Naive thymus-derived CD4-positive, alpha-beta T cell (primary cell): ENCODE results near the gene PBX3. TPM values are rescaled to one million over a fixed set of nuclear protein-coding genes. Genes with fewer than 3 reads are reported as not detected.

Experiments used
- ATAC-seq: fragments of 150-1000 bp; cut with Tn5 transposase; 2 replicates; pipeline ENCODE4 v1.10.0; 2021; ENCODE audit warnings: mild to moderate bottlenecking, moderate library complexity
- CTCF ChIA-PET: fragments of 350-600 bp; sonication (Branson Sonifier 250); formaldehyde crosslinking; loops from one replicate; lab custom pipeline; 2021; ENCODE audit warnings: antibody characterized with exemption; lab: Charles Lee
- POLR2A ChIA-PET: fragments of 350-600 bp; sonication (Branson Sonifier 250); formaldehyde crosslinking; loops from one replicate; lab custom pipeline; 2021; ENCODE audit warnings: antibody characterized with exemption, inconsistent platforms; lab: Charles Lee
- DNase-seq, 9 donors: peaks; one replicate each; pipeline versions ENCODE4 v3.0.0 to v3.0.0-alpha.2; 2020 to 2022; ENCODE audit warnings: mixed read lengths in 1 of 9
- H3K27ac ChIP-seq: one replicate; pipeline ENCODE4 v1.7.0; 2013; ENCODE audit warnings: mild to moderate bottlenecking, low read depth, low read length, moderate library complexity
- H3K27me3 ChIP-seq, 2 donors: one replicate each; pipeline ENCODE4 v1.7.0; 2013; ENCODE audit warnings: low read length in 2 of 2, mild to moderate bottlenecking in 2 of 2, moderate library complexity in 2 of 2; ENCODE audit not compliant: control insufficient read depth in 2 of 2, insufficient read depth in 2 of 2
- H3K36me3 ChIP-seq, 3 experiments: 1 replicate in 2 of 3; 2 replicates in 1 of 3; pipeline ENCODE4 v1.7.0; 2013; ENCODE audit warnings: low read length in 3 of 3, mild to moderate bottlenecking in 3 of 3, moderate library complexity in 1 of 3; ENCODE audit not compliant: insufficient read depth in 3 of 3, control insufficient read depth in 2 of 3
- H3K4me1 ChIP-seq, 2 donors: one replicate each; pipeline ENCODE4 v1.7.0; 2013; ENCODE audit warnings: low read length in 2 of 2, mild to moderate bottlenecking in 2 of 2, moderate library complexity in 1 of 2; ENCODE audit not compliant: control insufficient read depth in 2 of 2, insufficient read depth in 2 of 2
- H3K4me3 ChIP-seq: 2 replicates; pipeline ENCODE4 v1.7.0; 2013; ENCODE audit warnings: mild to moderate bottlenecking, low read length
- H3K9me3 ChIP-seq, 3 experiments: 1 replicate in 2 of 3; 2 replicates in 1 of 3; pipeline ENCODE4 v1.7.0; 2013; ENCODE audit warnings: low read length in 3 of 3; ENCODE audit not compliant: control insufficient read depth in 2 of 3
- H3K27ac Mint-ChIP-seq, 9 donors: one replicate each; pipeline ENCODE4 v1.8.0; 2020 to 2022; ENCODE audit warnings: mixed read lengths in 9 of 9, mild to moderate bottlenecking in 8 of 9, moderate library complexity in 5 of 9, inconsistent platforms in 2 of 9
- H3K27me3 Mint-ChIP-seq, 5 donors: one replicate each; pipeline ENCODE4 v1.8.0; 2021 to 2022; ENCODE audit warnings: mixed read lengths in 5 of 5, mild to moderate bottlenecking in 1 of 5
- H3K36me3 Mint-ChIP-seq, 5 donors: one replicate each; pipeline ENCODE4 v1.8.0; 2020 to 2022; ENCODE audit warnings: mixed read lengths in 5 of 5, mild to moderate bottlenecking in 3 of 5, inconsistent platforms in 1 of 5
- H3K4me1 Mint-ChIP-seq, 7 donors: one replicate each; pipeline ENCODE4 v1.8.0; 2020 to 2022; ENCODE audit warnings: mixed read lengths in 7 of 7, mild to moderate bottlenecking in 3 of 7, inconsistent platforms in 1 of 7
- H3K4me3 Mint-ChIP-seq, 10 donors: one replicate each; pipeline ENCODE4 v1.8.0; 2020 to 2022; ENCODE audit warnings: mild to moderate bottlenecking in 10 of 10, mixed read lengths in 10 of 10, moderate library complexity in 6 of 10, inconsistent platforms in 2 of 10
- H3K9me3 Mint-ChIP-seq, 11 donors: one replicate each; pipeline ENCODE4 v1.8.0; 2020 to 2022; ENCODE audit warnings: mixed read lengths in 11 of 11, mild to moderate bottlenecking in 4 of 11, inconsistent platforms in 1 of 11, moderate library complexity in 1 of 11
- intact Hi-C, 2 donors: fragments of 100-400 bp; cut with micrococcal nuclease; formaldehyde crosslinking; loops; one replicate each; pipeline ENCODE4 v1.15.1; 2023
- polyA plus RNA-seq, 2 donors: library from polyadenylated mRNA; unstranded; fragments of 300-500 nt; fragmentation: Illumina TruSeq; gene quantifications; one replicate each; pipeline ENCODE4 v1.2.3, GENCODE V29; 2021
- total RNA-seq, 6 experiments: library from RNA in 5 of 6; stranded (reverse) in 5 of 6; gene quantifications; 1 replicate in 5 of 6; 2 replicates in 1 of 6; pipeline ENCODE4 v1.2.3 and lab custom pipeline; 2021 to 2026

The PBX3 gene
- total and polyA plus RNA-seq, 7 experiments from 2014 or later, result 3.6 to 38.1 (median 18.9) TPM

DNA sequence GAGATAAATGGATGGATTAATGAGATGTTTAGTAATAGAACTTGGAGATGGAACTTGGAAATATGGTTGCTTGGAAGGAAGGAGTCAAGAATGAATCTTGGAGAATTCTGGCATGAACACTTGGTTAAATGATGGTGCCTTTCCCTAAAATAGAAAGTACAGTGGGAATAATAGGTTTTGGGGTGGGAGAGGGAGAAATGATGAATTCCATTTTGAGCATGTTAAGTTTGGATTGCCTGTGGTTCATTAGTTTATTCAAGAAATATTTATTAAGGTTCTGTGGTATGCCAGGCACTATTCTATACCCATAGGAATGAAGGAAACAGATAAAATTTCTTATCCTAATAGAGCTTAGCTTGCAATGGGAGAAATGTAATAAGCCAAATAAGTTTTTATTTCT, 58.4 kb downstream of the PBX3 start:
- Mint-ChIP-seq H3K36me3 (peaks cover 0 to 8% (median 4%) of the 10 kb centered on the region in 5 donors), H3K27ac (no peak overlapping the region), H3K4me1 (no peaks in the 10 kb centered on the region), H3K9me3 (no peaks in the 10 kb centered on the region), H3K27me3 (no peaks in the 10 kb centered on the region), H3K4me3 (no peak overlapping the region)
- intact Hi-C loops, result no loop called here
- CTCF ChIA-PET, result no interaction called here
- Histone ChIP-seq H3K9me3 (no peaks in the 10 kb centered on the region), H3K4me1 (no peaks in the 10 kb centered on the region), H3K27me3 (no peaks in the 10 kb centered on the region), H3K27ac (no peak overlapping the region), H3K36me3 (no peaks in the 10 kb centered on the region), H3K4me3 (no peak overlapping the region)
- no peak for DNase-seq
- no peak for ATAC-seq
- POLR2A ChIA-PET, result no interaction called here

DNA sequence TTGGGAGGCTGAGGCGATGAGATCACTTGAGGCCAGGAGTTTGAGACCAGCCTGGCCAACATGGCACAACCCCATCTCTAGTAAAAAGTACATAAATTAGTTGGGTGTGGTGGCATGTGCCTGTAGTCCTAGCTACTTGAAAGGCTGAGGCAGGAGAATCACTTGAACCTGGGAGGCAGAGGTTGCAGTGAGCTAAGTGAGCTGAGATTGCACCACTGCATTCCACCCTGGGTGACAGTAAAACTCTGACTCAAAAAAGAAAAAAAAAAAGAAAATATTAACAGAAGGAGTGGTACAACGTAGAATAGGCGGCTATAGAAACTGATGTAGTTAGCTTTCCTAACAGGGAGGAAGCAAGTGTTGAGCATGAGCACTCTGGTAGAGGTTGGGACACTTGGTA, 59.9 kb downstream of the PBX3 start:
- H3K36me3 Mint-ChIP-seq, result peaks cover 0 to 15% (median 0%) of the 10 kb centered on the region in 5 donors
- no peaks in the 10 kb centered on the region for H3K27me3 Mint-ChIP-seq
- Histone ChIP-seq H3K9me3 (no peaks in the 10 kb centered on the region), H3K27me3 (no peaks in the 10 kb centered on the region), H3K36me3 (no peaks in the 10 kb centered on the region), H3K27ac (no peak overlapping the region), H3K4me3 (no peak overlapping the region), H3K4me1 (no peaks in the 10 kb centered on the region)
- H3K4me3 Mint-ChIP-seq, result no peak overlapping the region
- POLR2A ChIA-PET, result interaction anchor here (0.6 to 0.7 kb wide), 2 partner anchors 22 to 68 kb away, joined by 3 read pairs; no protein-coding TSS in a partner anchor
- CTCF ChIA-PET, result no interaction called here
- no peaks in the 10 kb centered on the region for H3K9me3 Mint-ChIP-seq
- ATAC-seq (no peak), DNase-seq (no peak)
- intact Hi-C loops, result no loop called here
- no peak overlapping the region for H3K27ac Mint-ChIP-seq
- H3K4me1 Mint-ChIP-seq, result no peaks in the 10 kb centered on the region

DNA sequence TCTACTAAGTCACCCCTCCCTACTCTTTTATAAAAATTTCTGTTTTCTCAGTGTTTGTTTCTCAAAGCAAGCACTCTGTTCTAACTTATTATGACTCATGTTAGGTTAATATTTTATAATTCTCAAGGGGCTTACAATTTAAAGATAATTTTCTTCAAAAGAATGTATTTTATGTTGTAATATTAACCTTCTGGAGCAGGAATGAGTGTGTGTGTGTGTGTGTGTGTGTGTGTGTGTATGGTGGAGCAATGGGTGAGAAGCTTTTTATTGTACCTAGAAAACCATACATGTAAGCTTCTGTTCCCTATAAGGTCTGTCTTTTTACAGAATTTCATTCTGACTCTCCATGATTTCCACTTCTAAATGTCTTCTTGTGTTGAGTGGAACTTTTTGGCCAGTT, 63.0 kb downstream of the PBX3 start:
- no peaks in the 10 kb centered on the region for H3K4me1 Mint-ChIP-seq
- ATAC-seq (no peak), DNase-seq (no peak)
- Histone ChIP-seq H3K4me3 (no peak overlapping the region), H3K36me3 (no peaks in the 10 kb centered on the region), H3K27ac (no peak overlapping the region), H3K27me3 (no peaks in the 10 kb centered on the region), H3K4me1 (no peaks in the 10 kb centered on the region), H3K9me3 (no peaks in the 10 kb centered on the region)
- intact Hi-C loops, result no loop called here
- ChIA-PET POLR2A (no interaction called here), CTCF (no interaction called here)
- H3K36me3 Mint-ChIP-seq, result peaks cover 0 to 16% (median 0%) of the 10 kb centered on the region in 5 donors
- no peak overlapping the region for H3K27ac Mint-ChIP-seq
- no peaks in the 10 kb centered on the region for H3K27me3 Mint-ChIP-seq
- H3K4me3 Mint-ChIP-seq, result no peak overlapping the region
- H3K9me3 Mint-ChIP-seq, result peaks cover 0 to 2% (median 0%) of the 10 kb centered on the region in 11 donors

DNA sequence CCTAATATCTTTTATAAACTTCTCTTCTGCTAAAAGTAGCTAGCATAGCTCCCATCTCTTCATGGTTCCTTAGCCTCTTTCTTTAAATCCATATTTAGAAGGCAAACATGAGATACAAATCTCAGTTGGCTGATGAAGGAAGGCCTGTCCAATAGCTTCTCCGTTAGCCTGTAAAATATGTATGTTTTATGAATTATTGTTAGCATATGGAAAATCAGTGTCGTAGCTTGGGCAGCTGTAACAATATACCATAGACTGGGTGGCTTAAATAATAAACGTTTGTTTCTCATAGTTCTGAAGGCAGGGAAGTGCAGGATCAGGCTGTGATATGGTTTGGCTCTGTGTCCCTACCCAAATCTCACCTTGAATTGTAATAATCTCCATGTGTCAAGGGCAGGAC, 63.8 kb downstream of the PBX3 start:
- no peak overlapping the region for H3K27ac Mint-ChIP-seq
- ATAC-seq (no peak), DNase-seq (no peak)
- Histone ChIP-seq H3K4me1 (no peaks in the 10 kb centered on the region), H3K9me3 (no peaks in the 10 kb centered on the region), H3K27me3 (no peaks in the 10 kb centered on the region), H3K4me3 (no peak overlapping the region), H3K27ac (no peak overlapping the region), H3K36me3 (no peaks in the 10 kb centered on the region)
- ChIA-PET CTCF (no interaction called here), POLR2A (no interaction called here)
- no peaks in the 10 kb centered on the region for H3K4me1 Mint-ChIP-seq
- no peaks in the 10 kb centered on the region for H3K27me3 Mint-ChIP-seq
- peaks cover 0 to 2% (median 0%) of the 10 kb centered on the region in 11 donors for H3K9me3 Mint-ChIP-seq
- H3K4me3 Mint-ChIP-seq, result no peak overlapping the region
- intact Hi-C loops, result no loop called here
- peaks cover 0 to 16% (median 0%) of the 10 kb centered on the region in 5 donors for H3K36me3 Mint-ChIP-seq

DNA sequence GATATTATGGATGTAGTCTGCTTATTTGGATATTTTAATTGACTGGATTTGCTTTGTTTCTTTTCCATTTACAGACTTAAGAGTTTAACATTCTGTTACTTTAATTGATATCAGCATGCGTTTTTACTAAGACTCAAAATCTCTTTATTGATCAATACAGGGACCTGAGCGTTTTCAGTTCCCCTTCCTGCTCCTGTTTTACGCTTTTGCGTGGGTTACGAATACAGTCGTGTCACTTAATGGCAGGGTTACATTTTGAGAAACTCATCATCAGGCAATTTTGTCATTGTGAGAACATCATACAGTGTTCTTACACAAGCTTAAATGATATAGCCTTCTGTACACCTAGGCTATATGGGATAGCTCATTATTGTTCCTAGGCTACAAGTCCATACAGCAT, 65.2 kb downstream of the PBX3 start:
- Histone ChIP-seq H3K36me3 (no peaks in the 10 kb centered on the region), H3K9me3 (no peaks in the 10 kb centered on the region), H3K27ac (no peak overlapping the region), H3K27me3 (no peaks in the 10 kb centered on the region), H3K4me1 (no peaks in the 10 kb centered on the region), H3K4me3 (no peak overlapping the region)
- POLR2A ChIA-PET, result no interaction called here
- Mint-ChIP-seq H3K27me3 (no peaks in the 10 kb centered on the region), H3K36me3 (peaks cover 0 to 16% (median 0%) of the 10 kb centered on the region in 5 donors), H3K27ac (no peak overlapping the region), H3K4me3 (no peak overlapping the region), H3K4me1 (no peaks in the 10 kb centered on the region), H3K9me3 (peaks cover 0 to 2% (median 0%) of the 10 kb centered on the region in 11 donors)
- no peak for ATAC-seq
- CTCF ChIA-PET, result interaction anchor here (1.0 kb wide), 1 partner anchor 32 kb away, joined by 3 read pairs; no protein-coding TSS in a partner anchor
- DNase-seq, result no peak
- intact Hi-C loops, result no loop called here

DNA sequence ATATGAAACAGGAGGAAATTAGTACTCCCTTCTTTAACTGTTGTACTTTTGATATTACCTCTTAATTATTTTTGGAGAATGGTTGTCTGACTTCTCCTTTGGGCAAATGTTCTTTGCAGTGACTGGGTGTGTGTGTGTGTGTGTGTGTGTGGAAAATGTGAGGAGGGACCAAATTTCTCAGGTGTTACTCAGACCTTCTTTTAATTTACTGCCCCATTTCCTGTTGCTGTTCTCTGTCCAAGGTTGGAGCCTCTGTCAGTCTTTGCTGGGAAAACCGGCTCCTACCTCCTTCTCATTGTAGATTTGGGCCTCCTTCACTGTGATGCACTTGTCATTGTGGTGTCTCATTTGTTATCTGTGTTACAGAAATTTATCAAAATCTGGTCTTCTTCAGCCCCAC, 68.4 kb downstream of the PBX3 start:
- Mint-ChIP-seq H3K27ac (no peak overlapping the region), H3K9me3 (peaks cover 0 to 2% (median 0%) of the 10 kb centered on the region in 11 donors), H3K36me3 (peaks cover 0 to 13% (median 0%) of the 10 kb centered on the region in 5 donors), H3K4me1 (peaks cover 0 to 9% (median under 1%) of the 10 kb centered on the region in 7 donors), H3K27me3 (no peaks in the 10 kb centered on the region), H3K4me3 (no peak overlapping the region)
- ChIA-PET CTCF (no interaction called here), POLR2A (no interaction called here)
- Histone ChIP-seq H3K4me3 (no peak overlapping the region), H3K4me1 (no peaks in the 10 kb centered on the region), H3K27ac (no peak overlapping the region), H3K27me3 (no peaks in the 10 kb centered on the region), H3K36me3 (no peaks in the 10 kb centered on the region), H3K9me3 (no peaks in the 10 kb centered on the region)
- intact Hi-C loops, result no loop called here
- DNase-seq (no peak), ATAC-seq (no peak)

DNA sequence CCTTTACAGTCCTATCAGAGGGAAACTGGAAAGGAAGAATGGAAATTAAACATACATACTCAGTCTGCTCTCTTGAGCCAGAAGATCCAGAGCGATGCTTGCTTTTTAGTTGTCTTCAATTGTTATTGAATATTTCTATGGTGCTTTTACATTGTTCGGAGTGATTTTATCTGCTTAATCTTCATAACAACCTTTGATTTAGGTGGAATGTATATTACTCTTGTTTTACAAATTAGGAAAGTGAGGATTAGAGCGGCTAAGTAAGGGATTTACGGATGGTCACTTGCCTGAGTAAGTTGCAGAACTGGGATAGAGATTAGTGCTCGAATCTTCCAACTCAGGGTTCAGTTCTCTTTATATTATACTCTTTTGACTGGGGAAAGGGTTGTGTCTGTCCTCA, 69.1 kb downstream of the PBX3 start:
- ATAC-seq (no peak), DNase-seq (no peak)
- no peak overlapping the region for H3K27ac Mint-ChIP-seq
- no peak overlapping the region for H3K4me3 ChIP-seq
- peaks cover 0 to 8% (median 0%) of the 10 kb centered on the region in 5 donors for H3K36me3 Mint-ChIP-seq
- H3K27me3 ChIP-seq, result no peaks in the 10 kb centered on the region
- H3K36me3 ChIP-seq, result no peaks in the 10 kb centered on the region
- CTCF ChIA-PET, result no interaction called here
- H3K4me3 Mint-ChIP-seq, result no peak overlapping the region
- H3K27ac ChIP-seq, result no peak overlapping the region
- no peaks in the 10 kb centered on the region for H3K9me3 ChIP-seq
- no peaks in the 10 kb centered on the region for H3K27me3 Mint-ChIP-seq
- POLR2A ChIA-PET, result no interaction called here
- intact Hi-C loops, result no loop called here
- peaks cover 0 to 14% (median 1%) of the 10 kb centered on the region in 7 donors for H3K4me1 Mint-ChIP-seq
- peaks cover 0 to 2% (median 0%) of the 10 kb centered on the region in 11 donors for H3K9me3 Mint-ChIP-seq
- no peaks in the 10 kb centered on the region for H3K4me1 ChIP-seq
